Stimulated activated CD4-positive, alpha-beta T cell treated with anti-CD3 and anti-CD28 coated beads, Interleukin-4, amount 100 ng/mL, for 48 hours (primary cell): ENCODE results near the gene MYLK.
"Not testable (repeated sequence)": the region's sequence is repeated elsewhere in the genome, so short reads cannot be mapped to it uniquely, and the experiment has no call there.

Experiments
- DNase-seq, 2 donors: peaks; one replicate each; pipeline ENCODE4 v3.0.0-alpha.2; 2020; ENCODE audit warnings: low read depth in 2 of 2

MYLK gene, protein sequence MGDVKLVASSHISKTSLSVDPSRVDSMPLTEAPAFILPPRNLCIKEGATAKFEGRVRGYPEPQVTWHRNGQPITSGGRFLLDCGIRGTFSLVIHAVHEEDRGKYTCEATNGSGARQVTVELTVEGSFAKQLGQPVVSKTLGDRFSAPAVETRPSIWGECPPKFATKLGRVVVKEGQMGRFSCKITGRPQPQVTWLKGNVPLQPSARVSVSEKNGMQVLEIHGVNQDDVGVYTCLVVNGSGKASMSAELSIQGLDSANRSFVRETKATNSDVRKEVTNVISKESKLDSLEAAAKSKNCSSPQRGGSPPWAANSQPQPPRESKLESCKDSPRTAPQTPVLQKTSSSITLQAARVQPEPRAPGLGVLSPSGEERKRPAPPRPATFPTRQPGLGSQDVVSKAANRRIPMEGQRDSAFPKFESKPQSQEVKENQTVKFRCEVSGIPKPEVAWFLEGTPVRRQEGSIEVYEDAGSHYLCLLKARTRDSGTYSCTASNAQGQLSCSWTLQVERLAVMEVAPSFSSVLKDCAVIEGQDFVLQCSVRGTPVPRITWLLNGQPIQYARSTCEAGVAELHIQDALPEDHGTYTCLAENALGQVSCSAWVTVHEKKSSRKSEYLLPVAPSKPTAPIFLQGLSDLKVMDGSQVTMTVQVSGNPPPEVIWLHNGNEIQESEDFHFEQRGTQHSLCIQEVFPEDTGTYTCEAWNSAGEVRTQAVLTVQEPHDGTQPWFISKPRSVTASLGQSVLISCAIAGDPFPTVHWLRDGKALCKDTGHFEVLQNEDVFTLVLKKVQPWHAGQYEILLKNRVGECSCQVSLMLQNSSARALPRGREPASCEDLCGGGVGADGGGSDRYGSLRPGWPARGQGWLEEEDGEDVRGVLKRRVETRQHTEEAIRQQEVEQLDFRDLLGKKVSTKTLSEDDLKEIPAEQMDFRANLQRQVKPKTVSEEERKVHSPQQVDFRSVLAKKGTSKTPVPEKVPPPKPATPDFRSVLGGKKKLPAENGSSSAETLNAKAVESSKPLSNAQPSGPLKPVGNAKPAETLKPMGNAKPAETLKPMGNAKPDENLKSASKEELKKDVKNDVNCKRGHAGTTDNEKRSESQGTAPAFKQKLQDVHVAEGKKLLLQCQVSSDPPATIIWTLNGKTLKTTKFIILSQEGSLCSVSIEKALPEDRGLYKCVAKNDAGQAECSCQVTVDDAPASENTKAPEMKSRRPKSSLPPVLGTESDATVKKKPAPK (N-terminal part only)

DNA sequence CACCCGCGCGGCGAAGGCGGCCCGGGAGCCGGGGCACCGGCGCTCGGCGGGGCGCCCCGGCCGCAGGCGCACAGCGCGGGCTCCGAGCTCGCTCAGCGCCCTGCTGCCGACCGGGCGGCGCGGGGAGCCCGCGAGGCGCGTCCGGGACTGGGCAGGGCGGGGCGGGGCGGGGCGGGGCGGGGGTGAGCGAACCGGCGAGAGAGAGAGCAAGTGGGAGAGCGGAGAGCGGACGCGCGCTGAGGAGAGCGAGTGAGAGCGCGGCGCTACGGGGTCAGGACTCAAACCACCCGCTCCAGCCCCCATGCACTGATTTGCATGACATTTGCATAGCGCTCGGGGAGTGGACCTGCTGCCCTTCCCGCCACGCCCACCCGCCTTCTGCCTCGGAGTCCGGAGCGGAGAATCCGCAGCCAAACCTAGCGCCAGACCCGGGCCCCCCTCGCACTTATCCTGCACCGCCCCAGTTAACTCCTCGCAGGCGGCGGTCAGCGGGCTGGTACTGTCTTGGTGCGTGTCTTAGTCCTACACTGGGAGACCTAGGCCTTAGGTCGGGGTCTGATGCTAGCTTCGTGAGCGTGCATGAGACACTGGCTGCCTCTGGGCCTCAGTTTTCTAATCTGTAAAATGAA is at the start of gene MYLK:
TSS of gene MYLK (minus strand) at position 130 of the 629 bp plus-strand sequence. CDS start 90,491 bp downstream, outside the sequence.
- peak; percentile 18 to 42 for DNase-seq

DNA sequence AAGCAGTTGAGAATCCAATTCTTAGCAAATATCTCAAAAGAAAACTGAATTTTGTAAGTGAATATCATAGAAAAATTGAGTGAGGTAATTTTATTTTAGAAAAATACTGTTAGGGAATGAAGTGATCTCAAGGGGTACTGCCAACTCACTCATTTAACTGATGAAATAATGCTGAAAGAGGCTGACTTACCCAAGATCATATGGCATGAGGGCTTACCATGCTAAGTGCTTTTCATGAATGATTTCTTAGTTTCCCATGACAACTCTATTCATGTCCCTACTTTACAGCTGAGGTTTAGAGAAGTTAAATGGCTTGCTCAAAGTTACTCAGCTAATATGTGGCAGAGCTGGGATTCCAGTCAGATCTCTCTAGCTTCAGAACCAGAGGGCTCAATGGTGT is 46.3 kb upstream of the MYLK start:
- no peak for DNase-seq

DNA sequence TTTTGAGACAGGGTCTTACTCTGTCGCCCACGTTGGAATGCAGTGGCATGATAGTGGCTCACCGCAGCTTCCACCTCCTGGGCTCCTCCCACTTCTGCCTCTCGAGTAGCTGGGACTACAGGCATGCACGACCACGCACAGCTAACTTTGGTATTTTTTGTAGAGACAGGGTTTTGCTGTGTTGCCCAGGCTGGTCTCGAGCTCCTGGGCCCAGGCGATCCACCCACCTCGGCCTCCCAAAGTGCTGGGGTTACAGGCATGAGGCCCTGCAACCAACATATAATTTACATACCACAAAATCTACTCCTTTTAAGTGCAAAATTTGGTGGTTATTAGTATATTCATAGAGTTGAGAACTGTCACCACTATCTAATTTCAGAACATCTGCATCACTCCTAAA is 45.2 kb upstream of the MYLK start:
- no peak for DNase-seq

DNA sequence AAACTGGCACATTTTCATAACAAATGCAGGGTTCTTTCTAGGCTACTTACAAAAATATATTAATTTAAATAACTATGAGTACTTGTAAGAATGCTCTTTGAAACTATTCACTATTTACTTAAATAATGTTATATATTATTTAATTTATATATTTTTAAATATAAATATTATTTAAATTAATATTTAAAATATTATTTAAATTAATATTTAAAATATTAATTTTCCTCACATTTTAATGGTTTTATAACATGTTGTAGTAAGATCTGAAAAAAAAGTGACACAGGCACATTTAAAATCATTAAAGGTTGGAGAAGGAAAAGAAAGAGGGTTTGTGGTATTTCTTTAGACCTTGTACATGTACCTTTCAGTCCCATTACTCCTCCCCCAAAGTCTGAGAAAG is 42.3 kb upstream of the MYLK start:
- no peak for DNase-seq

DNA sequence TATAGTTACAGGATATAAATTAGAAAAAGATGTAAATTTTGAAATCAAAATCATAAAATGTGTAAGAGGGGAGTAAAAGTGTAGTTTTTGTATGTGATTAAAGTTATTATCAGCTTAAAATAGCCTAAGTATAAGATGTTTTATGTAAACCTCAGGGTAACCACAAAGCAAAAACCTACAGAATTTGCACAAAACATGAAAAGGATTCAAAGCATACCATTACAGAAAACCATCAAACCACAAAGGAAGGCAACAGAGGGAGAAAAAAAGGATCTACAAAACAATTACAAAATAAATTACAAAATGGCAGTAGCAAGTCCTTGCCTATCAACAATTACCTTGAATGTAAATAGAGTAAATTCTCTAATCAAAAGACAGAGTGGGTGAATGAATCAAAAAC is 36.7 kb upstream of the MYLK start:
- no peak for DNase-seq

DNA sequence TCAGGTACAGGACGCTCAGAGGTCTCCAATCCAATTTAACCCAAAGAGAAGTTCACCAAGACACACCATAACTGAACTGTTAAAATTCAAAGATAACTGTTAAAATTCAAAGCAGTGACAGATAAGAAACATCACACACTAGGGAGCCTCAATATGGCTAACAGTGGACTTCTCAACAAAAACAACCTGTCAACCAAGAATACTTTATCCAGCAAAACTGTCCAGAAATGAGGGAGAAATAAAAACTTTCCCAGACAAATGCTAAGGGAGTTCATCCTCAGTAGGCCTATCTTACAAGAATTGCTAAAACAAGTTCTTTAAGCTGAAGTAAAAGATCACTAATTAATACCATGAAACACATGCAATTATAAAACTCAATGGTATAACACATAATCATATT is 36.3 kb upstream of the MYLK start:
- no peak for DNase-seq

DNA sequence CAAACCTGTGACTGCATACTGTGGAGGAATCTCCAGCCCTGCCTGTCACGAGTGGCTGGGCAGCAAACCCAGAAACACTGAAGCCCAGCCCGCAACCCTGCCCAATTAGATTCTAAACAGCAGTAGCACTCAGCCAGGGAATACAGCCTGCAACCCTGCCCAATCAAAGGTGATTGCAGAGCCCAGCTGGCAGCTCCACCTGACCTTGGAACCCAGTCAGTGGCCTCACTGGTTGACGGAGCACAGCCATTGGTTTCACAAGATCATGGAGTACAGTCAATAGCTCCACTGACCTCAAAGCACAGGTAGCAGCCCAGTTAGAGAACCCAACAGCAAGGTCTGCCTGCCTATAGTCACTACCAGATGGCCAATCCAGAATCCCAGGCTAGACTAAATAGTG is 35.2 kb upstream of the MYLK start:
- no peak for DNase-seq

DNA sequence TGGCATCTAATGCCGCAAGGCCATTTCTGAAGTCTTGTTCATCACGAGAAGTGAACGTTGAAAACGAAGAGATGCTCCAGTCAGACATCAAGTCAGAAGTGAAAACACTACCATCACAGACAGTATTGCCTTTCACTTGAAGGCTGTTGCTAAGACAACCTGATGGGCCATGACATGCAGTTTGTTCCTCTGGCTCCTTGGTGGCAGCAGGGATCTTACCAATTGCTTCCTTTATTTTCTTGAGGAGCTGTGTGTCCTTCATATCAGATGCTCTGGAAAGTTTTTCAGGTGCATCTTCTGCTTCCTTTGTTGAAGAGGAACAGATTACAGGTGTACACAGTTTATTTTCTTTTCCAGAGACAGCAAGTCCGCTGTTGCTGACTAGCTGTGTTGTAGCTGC is 30.7 kb upstream of the MYLK start:
- no peak for DNase-seq

DNA sequence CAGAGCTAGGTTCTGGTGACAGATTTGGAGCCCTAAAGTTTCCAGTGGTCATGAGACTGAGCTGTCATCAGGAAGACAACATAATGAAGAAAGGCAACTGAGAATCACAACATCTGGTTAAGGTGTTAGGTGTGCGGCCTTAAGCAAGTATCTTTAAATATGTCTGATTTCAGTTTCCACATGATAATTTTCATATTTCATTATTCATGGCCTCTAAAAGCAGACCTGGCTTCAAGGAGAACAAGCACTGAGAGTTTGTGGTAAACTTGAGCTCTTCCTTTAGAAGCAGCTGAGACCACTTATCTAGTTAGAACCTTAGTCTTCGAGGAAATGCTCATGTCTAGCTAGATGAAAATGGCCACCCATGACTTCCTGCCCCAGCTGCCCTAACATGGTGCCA is 25.7 kb upstream of the MYLK start:
- no peak for DNase-seq

DNA sequence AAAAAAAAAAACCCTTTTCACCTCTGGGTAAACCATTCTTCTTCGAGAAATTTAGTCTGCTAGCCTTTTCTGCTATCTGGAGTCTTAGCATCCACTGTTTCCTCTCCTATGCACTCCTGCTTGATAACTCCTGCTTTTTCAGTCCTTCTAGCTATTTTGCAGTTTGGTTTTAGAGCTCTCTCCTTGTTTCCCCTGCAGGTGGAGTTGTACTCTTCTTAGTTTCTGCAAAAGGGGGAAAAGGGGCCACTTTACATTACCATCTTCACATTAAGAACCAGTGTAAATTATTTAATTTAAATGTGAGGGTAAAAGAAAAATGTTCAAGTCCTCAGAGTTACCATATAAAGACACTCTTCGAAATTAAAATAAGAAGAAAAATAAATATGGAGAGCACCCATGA is 23.6 kb upstream of the MYLK start:
- no peak for DNase-seq

DNA sequence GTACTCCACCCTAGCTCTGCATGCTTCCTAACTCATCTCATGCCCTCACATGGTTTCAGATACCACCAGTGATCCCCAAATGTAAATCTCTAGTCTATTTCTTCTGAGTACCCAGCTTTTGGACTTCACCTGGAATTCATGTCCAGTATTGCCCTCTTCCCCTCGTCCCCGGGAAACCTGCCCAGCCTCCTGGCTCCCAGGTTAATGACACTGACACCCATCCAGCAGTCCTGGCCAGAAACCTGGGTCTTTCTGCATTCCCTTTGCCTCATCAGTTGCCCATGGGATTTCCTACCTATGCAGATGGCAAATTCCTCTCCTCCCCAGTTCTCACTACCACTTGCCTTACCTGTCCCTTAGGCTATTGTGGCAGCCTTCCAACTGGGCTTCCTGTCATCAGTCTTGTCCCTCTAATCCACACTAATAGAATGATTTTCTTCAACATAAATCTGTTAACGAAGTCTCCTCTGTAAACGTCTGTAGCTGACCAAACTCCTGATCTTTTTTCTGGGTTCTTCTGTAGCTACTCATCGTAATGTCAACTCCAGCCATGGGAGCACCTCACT is 15.3 kb upstream of the MYLK start:
- no peak for DNase-seq

DNA sequence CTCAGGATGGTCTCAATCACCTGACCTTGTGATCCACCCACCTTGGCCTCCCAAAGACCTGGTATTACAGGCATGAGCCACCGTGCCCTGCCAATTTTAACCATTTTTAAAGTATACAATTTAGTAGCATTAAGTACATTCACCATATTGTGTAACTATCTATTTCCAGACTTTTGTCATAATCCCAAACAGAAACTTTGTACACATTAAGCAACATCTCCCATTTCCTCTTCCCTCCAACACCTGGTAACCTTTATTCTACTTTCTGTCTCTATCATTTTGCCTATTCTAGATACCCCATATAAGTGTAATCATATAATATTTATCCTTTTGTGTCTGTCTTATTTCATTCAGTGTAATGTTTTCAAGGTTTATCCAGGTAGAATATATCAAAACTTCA is 8.9 kb upstream of the MYLK start:
- DNase-seq = no peak

DNA sequence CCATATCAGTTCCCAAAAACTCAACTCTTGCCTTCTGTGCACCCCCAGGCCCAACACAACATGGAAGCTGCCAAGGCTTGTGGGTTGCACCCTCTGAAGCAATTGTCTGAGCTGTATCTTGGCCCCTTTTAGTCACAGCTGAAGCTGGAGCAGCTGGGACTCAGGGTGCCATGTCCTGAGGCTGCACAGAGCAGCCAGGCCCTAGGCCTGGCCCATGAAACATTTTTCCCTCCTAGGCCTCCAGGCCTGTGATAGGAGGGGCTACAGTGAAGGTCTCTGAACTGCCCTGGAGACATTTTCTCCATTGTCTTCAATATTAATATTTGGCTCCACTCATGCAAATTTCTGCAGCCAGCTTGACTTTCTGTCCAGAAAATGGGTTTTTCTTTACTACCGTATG is 8.1 kb upstream of the MYLK start:
- DNase-seq = no peak

DNA sequence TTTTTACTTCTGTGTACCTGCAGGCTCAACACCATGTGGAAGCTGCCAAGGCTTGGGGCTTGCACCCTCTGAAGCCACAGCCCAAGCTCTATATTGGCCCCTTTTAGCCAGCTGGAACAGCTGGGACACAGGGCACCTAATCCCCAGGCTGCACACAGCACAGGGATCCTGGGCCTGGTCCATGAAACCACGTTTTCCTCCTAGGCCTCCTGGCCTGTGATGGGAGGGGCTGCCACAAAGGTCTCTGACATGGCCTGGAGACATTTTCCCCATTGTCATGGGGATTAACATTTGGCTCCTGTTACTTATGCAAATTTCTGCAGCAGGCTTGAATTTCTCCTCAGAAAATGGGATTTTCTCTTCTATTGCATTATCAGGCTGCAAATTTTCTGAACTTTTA is 6.9 kb upstream of the MYLK start:
- not testable (repeated sequence) for DNase-seq

DNA sequence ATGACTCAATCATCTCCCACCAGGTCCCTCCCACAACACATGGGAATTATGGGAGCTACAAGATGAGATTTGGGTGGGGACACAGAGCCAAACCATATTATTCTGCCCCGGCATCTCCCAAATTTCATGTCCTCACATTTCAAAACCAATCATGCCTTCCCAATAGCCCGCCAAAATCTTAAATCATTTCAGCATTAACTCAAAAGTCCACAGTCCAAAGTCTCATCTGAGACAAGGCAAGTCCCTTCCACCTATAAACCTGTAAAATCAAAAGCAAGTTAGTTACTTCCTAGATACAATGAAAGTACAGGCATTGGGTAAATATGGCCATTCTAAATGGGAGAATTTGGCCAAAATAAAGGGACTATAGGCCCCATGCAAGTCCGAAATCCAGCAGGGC is 6.0 kb upstream of the MYLK start:
- DNase-seq = not testable (repeated sequence)

DNA sequence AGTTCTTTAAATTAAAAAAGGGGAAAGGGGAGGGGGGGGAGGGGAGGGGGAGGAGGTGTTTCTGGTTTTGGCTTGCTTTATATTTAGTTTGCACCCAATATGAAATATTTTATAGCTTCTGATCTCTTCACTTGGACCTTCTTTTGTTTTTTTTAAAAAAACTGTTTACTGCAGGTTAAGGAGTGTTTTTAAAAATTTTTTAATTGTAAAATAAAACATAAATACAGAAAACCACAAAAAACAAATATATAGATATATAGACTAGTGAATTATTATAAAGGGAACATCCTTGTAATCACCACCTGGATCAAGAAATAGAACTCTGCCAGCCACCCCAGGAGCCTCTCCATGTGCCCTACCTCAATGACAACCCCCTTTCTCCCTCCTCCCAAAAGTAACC is 861 bp upstream of the MYLK start:
- no peak for DNase-seq

DNA sequence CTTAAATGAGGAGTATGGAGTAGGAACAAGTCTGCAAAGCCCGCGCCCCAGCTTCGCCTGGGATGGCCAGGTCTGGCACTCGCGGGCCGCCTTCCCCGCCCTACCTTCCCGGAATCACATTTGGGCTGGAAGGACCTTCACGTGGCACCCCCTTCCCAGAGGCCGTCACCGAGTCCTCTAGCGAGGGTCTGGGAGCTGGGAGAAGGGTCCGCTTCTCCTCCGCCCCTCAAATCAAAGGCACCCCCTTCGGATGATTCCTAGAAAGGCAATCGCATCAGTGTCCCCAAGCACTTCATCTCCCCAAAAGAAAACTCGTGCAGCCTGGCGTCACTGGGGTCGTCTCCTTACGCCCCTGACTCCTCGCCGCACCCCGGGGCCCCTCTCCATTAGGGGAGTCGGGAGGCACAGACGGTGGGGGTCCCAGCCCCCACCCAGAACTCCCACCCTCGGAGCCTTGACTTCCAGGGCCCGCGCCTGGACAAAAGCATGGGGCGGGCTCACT is 380 bp downstream of the MYLK start:
- DNase-seq = no peak

DNA sequence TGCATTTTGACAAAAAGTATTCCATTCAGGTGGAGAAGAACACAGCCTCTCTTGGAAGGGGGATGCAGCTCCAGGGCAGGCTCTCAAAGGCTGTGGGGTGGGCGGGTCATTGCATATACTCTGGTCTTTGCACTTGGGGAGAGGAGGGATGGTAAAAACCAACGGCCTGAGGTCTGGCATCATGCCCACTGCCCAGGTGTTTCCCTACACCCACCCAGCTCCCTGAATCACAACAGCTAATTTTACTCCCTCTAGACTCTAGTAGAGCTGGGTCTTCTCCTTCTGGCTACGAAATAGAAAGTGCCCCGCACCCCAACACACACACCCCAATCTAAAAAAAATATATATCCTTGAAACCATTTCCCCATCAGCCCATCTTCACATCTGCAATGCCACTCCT is 1.0 kb downstream of the MYLK start:
- DNase-seq = no peak

DNA sequence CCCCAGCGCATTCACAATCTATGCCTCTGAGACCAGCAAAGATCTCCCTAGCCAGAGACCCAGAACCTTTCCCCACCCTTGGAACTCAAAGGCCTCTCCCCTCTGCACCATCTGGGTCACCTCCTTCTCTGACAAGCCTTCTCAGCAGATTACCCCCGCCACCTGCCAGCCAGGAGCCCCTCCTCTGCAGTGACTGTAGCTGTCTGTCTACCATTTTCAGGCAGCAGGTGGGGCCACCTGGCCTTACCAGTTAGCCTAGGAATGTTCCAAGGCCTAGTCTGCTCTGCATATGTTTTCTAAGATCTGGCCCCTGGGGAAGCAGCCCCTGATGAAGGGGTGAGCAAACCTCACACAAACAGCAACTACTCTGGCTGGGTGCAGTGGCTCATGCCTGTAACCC is 2.4 kb downstream of the MYLK start:
- no peak for DNase-seq

DNA sequence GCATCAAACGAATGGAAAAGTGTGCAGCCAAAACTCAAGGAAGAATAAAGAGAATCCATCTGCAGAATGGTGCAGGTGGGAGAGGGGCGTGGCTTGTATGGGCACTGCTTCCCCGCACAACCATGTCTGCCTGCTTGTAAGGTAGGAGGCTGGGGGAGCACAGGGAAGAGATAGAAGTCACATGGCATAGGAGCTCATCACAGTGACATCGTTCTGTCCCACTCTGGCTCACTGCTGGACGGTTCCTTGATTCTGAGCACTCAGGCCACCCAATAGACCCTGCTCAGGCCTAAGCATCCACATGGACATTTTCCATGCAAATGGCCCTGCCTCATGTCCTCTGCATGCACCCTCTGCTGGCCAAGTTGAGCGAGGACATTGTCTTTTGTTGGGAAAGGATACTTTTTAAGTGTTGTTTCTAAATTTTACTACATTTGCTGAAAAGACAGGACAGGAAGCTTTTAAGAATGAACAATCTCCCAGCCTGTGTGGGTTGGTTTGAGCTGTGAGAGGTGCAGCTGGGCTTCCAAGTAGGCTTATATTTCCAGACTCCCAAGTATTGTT is 3.1 kb downstream of the MYLK start:
- no peak for DNase-seq

DNA sequence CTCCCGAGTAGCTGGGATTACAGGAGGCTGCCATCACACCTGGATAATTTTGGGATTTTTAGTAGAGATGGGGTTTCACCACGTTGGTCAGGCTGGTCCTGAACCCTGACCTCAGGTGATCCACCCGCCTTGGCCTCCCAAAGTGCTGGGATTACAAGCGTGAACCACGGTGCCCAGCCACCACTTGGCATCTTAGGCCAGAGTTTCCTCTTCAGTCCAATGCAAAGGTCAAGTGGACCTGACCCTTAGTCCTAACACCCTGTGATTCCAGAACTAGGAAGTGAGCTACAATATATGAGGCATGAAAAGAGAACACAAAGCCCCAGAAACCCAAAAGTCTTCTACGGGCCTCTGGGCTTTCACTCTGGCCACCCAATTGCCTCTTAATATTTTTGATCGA is 5.3 kb downstream of the MYLK start:
- no peak for DNase-seq
